MG63 (cell line): Measurements from ENCODE around the gene RAPGEF6. TPM values are rescaled to one million over a fixed set of nuclear protein-coding genes. Genes with fewer than 3 reads are reported as not detected.
"Not testable (repeated sequence)": the region's sequence is repeated elsewhere in the genome, so short reads cannot be mapped to it uniquely, and the experiment has no call there.

Experiments
- DNase-seq: peaks from one replicate; pipeline ENCODE4 v3.0.0-alpha.2; 2020
- H3K27me3 ChIP-seq: fragments of 250-450 bp; sonication (Bioruptor Pico); 2 replicates; pipeline ENCODE4 v1.5.1; 2020; ENCODE audit warnings: mild to moderate bottlenecking, moderate library complexity
- H3K36me3 ChIP-seq: fragments of 250-450 bp; sonication (Bioruptor Pico); 2 replicates; pipeline ENCODE4 v1.5.1; 2020; ENCODE audit warnings: mild to moderate bottlenecking, moderate library complexity
- H3K4me3 ChIP-seq: fragments of 250-450 bp; sonication (Bioruptor Pico); 2 replicates; pipeline ENCODE4 v1.5.1; 2020; ENCODE audit warnings: mild to moderate bottlenecking, moderate library complexity
- H3K9me3 ChIP-seq: fragments of 250-450 bp; sonication (Bioruptor Pico); 2 replicates; pipeline ENCODE4 v1.5.1; 2020; ENCODE audit warnings: mild to moderate bottlenecking, moderate library complexity
- total RNA-seq: library from RNA; depleted of rRNA; stranded (reverse); fragments of >200 nt; shearing (Covaris generic); gene quantifications from 2 replicates; pipeline ENCODE4 v1.2.3, GENCODE V29; 2014; ENCODE audit warnings: low replicate concordance

RAPGEF6 gene
- total RNA-seq, 1 experiment from 2014 or later = 5.4 TPM

GRCh38 chr5:131627207-131627865 lies 7.7 kb downstream of the RAPGEF6 start:
- H3K4me3 ChIP-seq = no peak overlapping the region
- H3K36me3 ChIP-seq = peaks cover under 1% of the 10 kb centered on the region
- DNase-seq = no peak
- no peaks in the 10 kb centered on the region for H3K27me3 ChIP-seq
- H3K9me3 ChIP-seq = no peaks in the 10 kb centered on the region; the same call in 1 of the 2 replicates

GRCh38 chr5:131622633-131623032 lies 12.4 kb downstream of the RAPGEF6 start:
- peaks cover 4% of the 10 kb centered on the region for H3K36me3 ChIP-seq
- no peaks in the 10 kb centered on the region for H3K27me3 ChIP-seq
- peak; percentile 63 for DNase-seq
- H3K9me3 ChIP-seq = no peaks in the 10 kb centered on the region
- no peak overlapping the region for H3K4me3 ChIP-seq

GRCh38 chr5:131621164-131621563 lies 13.9 kb downstream of the RAPGEF6 start:
- H3K36me3 ChIP-seq, H3K27me3 ChIP-seq, DNase-seq, H3K4me3 ChIP-seq, H3K9me3 ChIP-seq: not testable (repeated sequence)

GRCh38 chr5:131619102-131619501 lies 15.9 kb downstream of the RAPGEF6 start:
- no peak for DNase-seq

GRCh38 chr5:131617140-131617822 lies 17.7 kb downstream of the RAPGEF6 start:
- H3K9me3 ChIP-seq = no peaks in the 10 kb centered on the region
- no peaks in the 10 kb centered on the region for H3K27me3 ChIP-seq
- H3K36me3 ChIP-seq = peaks cover 3% of the 10 kb centered on the region
- DNase-seq = no peak
- H3K4me3 ChIP-seq = no peak overlapping the region

More at GRCh38 chr5:131619102-131619501, 15.9 kb downstream of the RAPGEF6 start:
- Histone ChIP-seq H3K27me3 (no peaks in the 10 kb centered on the region), H3K4me3 (no peak overlapping the region), H3K9me3 (no peaks in the 10 kb centered on the region), H3K36me3 (peaks cover 4% of the 10 kb centered on the region)

GRCh38 chr5:131615957-131616356 lies 19.1 kb downstream of the RAPGEF6 start:
- H3K4me3 ChIP-seq = no peak overlapping the region
- H3K9me3 ChIP-seq = no peaks in the 10 kb centered on the region
- no peaks in the 10 kb centered on the region for H3K27me3 ChIP-seq
- H3K36me3 ChIP-seq = no peaks in the 10 kb centered on the region
- no peak for DNase-seq

GRCh38 chr5:131613423-131613822 lies 21.6 kb downstream of the RAPGEF6 start:
- H3K4me3 ChIP-seq = no peak overlapping the region

GRCh38 chr5:131611064-131611381 lies 24.0 kb downstream of the RAPGEF6 start:
- peaks cover 7% of the 10 kb centered on the region; the same call in 1 of the 2 replicates for H3K36me3 ChIP-seq
- no peak overlapping the region for H3K4me3 ChIP-seq
- no peak for DNase-seq
- H3K27me3 ChIP-seq = no peaks in the 10 kb centered on the region
- H3K9me3 ChIP-seq = no peaks in the 10 kb centered on the region

More at GRCh38 chr5:131613423-131613822, 21.6 kb downstream of the RAPGEF6 start:
- DNase-seq = no peak
- Histone ChIP-seq H3K27me3 (no peaks in the 10 kb centered on the region), H3K36me3 (peaks cover 7% of the 10 kb centered on the region; the same call in 1 of the 2 replicates), H3K9me3 (no peaks in the 10 kb centered on the region)

GRCh38 chr5:131610198-131611063 lies 24.6 kb downstream of the RAPGEF6 start:
- peaks cover 7% of the 10 kb centered on the region; the same call in 1 of the 2 replicates for H3K36me3 ChIP-seq
- H3K9me3 ChIP-seq = no peaks in the 10 kb centered on the region
- DNase-seq = peak; percentile 53
- H3K27me3 ChIP-seq = no peaks in the 10 kb centered on the region
- H3K4me3 ChIP-seq = no peak overlapping the region

GRCh38 chr5:131609774-131610173 lies 25.3 kb downstream of the RAPGEF6 start:
- H3K4me3 ChIP-seq = no peak overlapping the region
- H3K27me3 ChIP-seq = no peaks in the 10 kb centered on the region
- DNase-seq = no peak
- peaks cover 7% of the 10 kb centered on the region; the same call in 1 of the 2 replicates for H3K36me3 ChIP-seq
- H3K9me3 ChIP-seq = no peaks in the 10 kb centered on the region

GRCh38 chr5:131608597-131608996 lies 26.4 kb downstream of the RAPGEF6 start:
- no peak for DNase-seq
- Histone ChIP-seq H3K36me3 (peaks cover 13% of the 10 kb centered on the region; the same call in 1 of the 2 replicates), H3K9me3 (no peaks in the 10 kb centered on the region), H3K4me3 (no peak overlapping the region), H3K27me3 (no peaks in the 10 kb centered on the region)

- Histone ChIP-seq H3K9me3 (no peaks in the 10 kb centered on the region), H3K36me3 (peaks cover 13% of the 10 kb centered on the region; the same call in 1 of the 2 replicates), H3K4me3 (no peak overlapping the region), H3K27me3 (no peaks in the 10 kb centered on the region)
- no peak for DNase-seq
Observed at GRCh38 chr5:131607903-131608540, 27.0 kb downstream of the RAPGEF6 start.

- Histone ChIP-seq H3K36me3 (peaks cover 13% of the 10 kb centered on the region), H3K27me3 (no peaks in the 10 kb centered on the region), H3K9me3 (no peaks in the 10 kb centered on the region), H3K4me3 (no peak overlapping the region)
- no peak for DNase-seq
Observed at GRCh38 chr5:131607418-131607817, 27.6 kb downstream of the RAPGEF6 start.

GRCh38 chr5:131605086-131605485 lies 29.9 kb downstream of the RAPGEF6 start:
- DNase-seq = no peak
- Histone ChIP-seq H3K9me3 (no peaks in the 10 kb centered on the region), H3K36me3 (peaks cover 15% of the 10 kb centered on the region), H3K4me3 (no peak overlapping the region), H3K27me3 (no peaks in the 10 kb centered on the region)

GRCh38 chr5:131595088-131596033 lies 39.7 kb downstream of the RAPGEF6 start:
- DNase-seq = no peak
- Histone ChIP-seq H3K27me3 (no peaks in the 10 kb centered on the region), H3K9me3 (peaks cover 5% of the 10 kb centered on the region; the same call in 1 of the 2 replicates), H3K4me3 (no peak overlapping the region), H3K36me3 (peaks cover 23% of the 10 kb centered on the region)

GRCh38 chr5:131593921-131594320 lies 41.1 kb downstream of the RAPGEF6 start:
- Histone ChIP-seq H3K4me3 (no peak overlapping the region), H3K36me3 (peaks cover 23% of the 10 kb centered on the region), H3K27me3 (no peaks in the 10 kb centered on the region), H3K9me3 (peaks cover 5% of the 10 kb centered on the region; the same call in 1 of the 2 replicates)
- DNase-seq = no peak
